GM12878 (cell line): ENCODE results near the gene DMWD. TPM values are rescaled to one million over a fixed set of nuclear protein-coding genes. Genes with fewer than 3 reads are reported as not detected.

Source experiments
- ATAC-seq: fragments of 200-7000 bp; cut with Tn5 transposase; 3 replicates; pipeline ENCODE4 v1.9.1; 2020; ENCODE audit warnings: mild to moderate bottlenecking, moderate library complexity
- BruUV-seq: library from RNA; stranded (reverse); fragments of 400-500 nt; replicated peaks from 2 replicates; lab custom pipeline; 2021; lab: Mats Ljungman, UMichigan
- CTCF ChIA-PET: fragments of 300-600 bp; sonication (Branson Sonifier 250); formaldehyde crosslinking; extraction: SDS; loops from one replicate; lab custom pipeline; 2021; ENCODE audit warnings: inconsistent platforms; lab: Yijun Ruan, JAX
- POLR2A ChIA-PET: fragments of 350-600 bp; formaldehyde crosslinking; extraction: SDS; loops from one replicate; lab custom pipeline; 2021; ENCODE audit warnings: inconsistent platforms; lab: Charles Lee
- RAD21 ChIA-PET: fragments of 300-600 bp; sonication (Branson Sonifier 250); formaldehyde crosslinking; loops from one replicate; lab custom pipeline; 2023; ENCODE audit warnings: antibody characterized with exemption; ENCODE audit not compliant: unreplicated experiment; lab: Charles Lee
- SMC1A ChIA-PET: fragments of 300-600 bp; sonication (Branson Sonifier 250); formaldehyde crosslinking; loops from one replicate; lab custom pipeline; 2023; ENCODE audit not compliant: unreplicated experiment, uncharacterized antibody; lab: Charles Lee
- DNase-seq: peaks from one replicate; pipeline ENCODE4 v3.0.0-alpha.2; 2011; ENCODE audit warnings: low read depth, low spot score
- FAIRE-seq: peaks from 3 replicates; lab custom pipeline; 2011; peaks lifted over from hg19 to GRCh38; lab: Jason Lieb, UNC
- H2AFZ ChIP-seq: 2 replicates; pipeline ENCODE4 v1.6.0; 2011; ENCODE audit warnings: low read depth, low read length, control low read depth; ENCODE audit not compliant: control insufficient read depth
- H3K27ac ChIP-seq: 2 replicates; pipeline ENCODE4 v1.5.1; 2011; ENCODE audit warnings: control low read depth; ENCODE audit not compliant: control insufficient read depth, insufficient read depth
- H3K27me3 ChIP-seq, 2 experiments: replicated peaks in 1 of 2; 2 replicates each; pipeline versions ENCODE4 v1.6.0 to v1.6.1; 2011; ENCODE audit warnings: low read length in 1 of 2; ENCODE audit not compliant: control insufficient read depth in 2 of 2, insufficient read depth in 2 of 2
- H3K36me3 ChIP-seq, 2 experiments: 2 replicates each; pipeline ENCODE4 v1.5.1; 2011; ENCODE audit warnings: low read length in 1 of 2; ENCODE audit not compliant: control insufficient read depth in 2 of 2, insufficient read depth in 2 of 2
- H3K4me1 ChIP-seq: 2 replicates; pipeline ENCODE4 v1.6.1; 2011; ENCODE audit warnings: mild to moderate bottlenecking, low read length, moderate library complexity, mixed read lengths; ENCODE audit not compliant: control insufficient read depth, insufficient read depth
- H3K4me2 ChIP-seq: 2 replicates; pipeline ENCODE4 v1.6.0; 2011; ENCODE audit warnings: control low read depth; ENCODE audit not compliant: control insufficient read depth, insufficient read depth
- H3K4me3 ChIP-seq: fragments of 200-600 bp; sonication (generic); 2 replicates; pipeline ENCODE4 v1.5.1; 2016
- H3K79me2 ChIP-seq: 2 replicates; pipeline ENCODE4 v1.6.0; 2011; ENCODE audit warnings: low read length; ENCODE audit not compliant: control insufficient read depth, insufficient read depth
- H3K9ac ChIP-seq: 2 replicates; pipeline ENCODE4 v1.8.0; 2011; ENCODE audit warnings: low read length, control low read depth, mixed read lengths; ENCODE audit not compliant: control insufficient read depth, insufficient read depth
- H3K9me3 ChIP-seq: replicated peaks from 3 replicates; pipeline ENCODE4 v1.5.1; 2011; ENCODE audit warnings: mild to moderate bottlenecking, low read length; ENCODE audit not compliant: control insufficient read depth, insufficient read depth
- H4K20me1 ChIP-seq: 2 replicates; pipeline ENCODE4 v1.6.0; 2011; ENCODE audit not compliant: control insufficient read depth, insufficient read depth
- FOS ChIP-seq: IDR thresholded peaks from 3 replicates; pipeline ENCODE4 v1.6.1; 2011; ENCODE audit warnings: borderline replicate concordance; ENCODE audit not compliant: insufficient read length; ENCODE audit errors: extremely low read depth
- IRF5 ChIP-seq: fragments of 450-650 bp; IDR thresholded peaks from 2 replicates; pipeline ENCODE4 v1.6.1; 2017; ENCODE audit warnings: borderline replicate concordance
- MXI1 ChIP-seq: fragments of 150-350 bp; IDR thresholded peaks from 2 replicates; pipeline ENCODE4 v1.6.1; 2011; ENCODE audit warnings: low read depth, mild to moderate bottlenecking, inconsistent platforms, low read length, improper control_type of control experiment
- POLR2A ChIP-seq: IDR thresholded peaks from 2 replicates; pipeline ENCODE4 v1.6.1; 2011; ENCODE audit warnings: low read depth, mild to moderate bottlenecking, low read length
- WGBS: methylation state at CpG from one replicate; pipeline ENCODE4 v1.1.6; 2016; ENCODE audit warnings: low lambda C conversion rate; ENCODE audit not compliant: insufficient replicate concordance, insufficient coverage; ENCODE audit errors: missing lambda C conversion rate; 5-methylcytosine and 5-hydroxymethylcytosine counted together
- in situ Hi-C: fragments of 300-500 bp; cut with MboI; formaldehyde crosslinking; loops from 9 replicates; pipeline ENCODE4 v1.14.3; 2018; ENCODE audit warnings: mixed read lengths
- intact Hi-C: fragments of 100-400 bp; cut with micrococcal nuclease; formaldehyde crosslinking; loops from one replicate; pipeline ENCODE4 v1.14.2; 2022; ENCODE audit not compliant: unreplicated experiment
- polyA plus RNA-seq, 11 experiments: library from polyadenylated mRNA; depleted of rRNA in 4 of 11; unstranded in 6 of 11; stranded (reverse) in 5 of 11; fragments of >200 nt; fragmentation: Nextera tagmentation in 4 of 11; fragmentation: Illumina TruSeq in 1 of 11; extraction: Ambion mirVana in 4 of 11; extraction: Trizol in 1 of 11; gene quantifications; 1 replicate in 1 of 11; 2 replicates in 10 of 11; pipeline versions ENCODE4 v1.2.1 to v1.2.3, GENCODE V29; 2011 to 2016; ENCODE audit warnings: inconsistent platforms in 2 of 11, missing spikeins in 2 of 11, low read depth in 1 of 11
- total RNA-seq, 4 experiments: library from RNA; depleted of rRNA in 3 of 4; stranded (reverse); fragments of >200 nt in 3 of 4; fragmentation: Illumina TruSeq in 1 of 4; extraction: Trizol in 1 of 4; gene quantifications; 2 replicates each; pipeline versions ENCODE4 v1.2.1 to v1.2.3, GENCODE V29; 2013 to 2021
- TF ChIP-seq, protein P1 (sequence below): IDR thresholded peaks from 2 replicates; pipeline ENCODE4 v1.6.1; 2012; ENCODE audit warnings: low read depth, low read length, improper control_type of control experiment
- TF ChIP-seq, protein P2 (sequence below): IDR thresholded peaks from 2 replicates; pipeline ENCODE4 v1.6.1; 2011; ENCODE audit warnings: borderline replicate concordance, low read depth, mild to moderate bottlenecking, moderate library complexity, low read length; ENCODE audit not compliant: insufficient read depth, poor library complexity, severe bottlenecking
- TF ChIP-seq, protein P3 (sequence below): fragments of 450-650 bp; IDR thresholded peaks from 2 replicates; pipeline ENCODE4 v1.6.1; 2017; ENCODE audit warnings: mild to moderate bottlenecking

DMWD gene
- total and polyA plus RNA-seq, 10 of the 15 experiments (the other 5 are each of a cell fraction or from before 2014, with no cell fraction given), result 3.5 to 56.0 (median 11.6) TPM

DNA sequence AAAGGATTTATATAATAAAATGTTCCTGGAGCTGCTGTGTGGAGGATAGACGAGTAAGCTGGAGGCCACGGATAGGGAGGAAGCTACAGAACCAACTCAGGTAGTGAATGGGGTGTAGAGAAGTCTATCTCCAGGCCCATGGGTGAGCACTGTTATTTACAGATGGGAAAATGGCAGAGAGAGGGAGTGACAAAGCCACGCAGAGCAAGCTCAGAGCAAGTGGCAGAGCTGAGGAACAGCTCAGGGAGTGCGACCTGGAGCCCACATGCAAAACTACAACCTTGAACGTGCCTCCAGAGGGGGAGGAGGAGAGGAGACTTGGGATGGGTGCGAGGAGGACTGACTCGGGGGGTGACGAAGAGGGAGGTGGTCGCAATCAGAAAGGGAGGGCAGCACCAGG, 35.9 kb upstream of the DMWD start (continued):
- TF ChIP-seq, protein P1, sequence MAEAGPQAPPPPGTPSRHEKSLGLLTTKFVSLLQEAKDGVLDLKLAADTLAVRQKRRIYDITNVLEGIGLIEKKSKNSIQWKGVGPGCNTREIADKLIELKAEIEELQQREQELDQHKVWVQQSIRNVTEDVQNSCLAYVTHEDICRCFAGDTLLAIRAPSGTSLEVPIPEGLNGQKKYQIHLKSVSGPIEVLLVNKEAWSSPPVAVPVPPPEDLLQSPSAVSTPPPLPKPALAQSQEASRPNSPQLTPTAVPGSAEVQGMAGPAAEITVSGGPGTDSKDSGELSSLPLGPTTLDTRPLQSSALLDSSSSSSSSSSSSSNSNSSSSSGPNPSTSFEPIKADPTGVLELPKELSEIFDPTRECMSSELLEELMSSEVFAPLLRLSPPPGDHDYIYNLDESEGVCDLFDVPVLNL, result no peak

DNA sequence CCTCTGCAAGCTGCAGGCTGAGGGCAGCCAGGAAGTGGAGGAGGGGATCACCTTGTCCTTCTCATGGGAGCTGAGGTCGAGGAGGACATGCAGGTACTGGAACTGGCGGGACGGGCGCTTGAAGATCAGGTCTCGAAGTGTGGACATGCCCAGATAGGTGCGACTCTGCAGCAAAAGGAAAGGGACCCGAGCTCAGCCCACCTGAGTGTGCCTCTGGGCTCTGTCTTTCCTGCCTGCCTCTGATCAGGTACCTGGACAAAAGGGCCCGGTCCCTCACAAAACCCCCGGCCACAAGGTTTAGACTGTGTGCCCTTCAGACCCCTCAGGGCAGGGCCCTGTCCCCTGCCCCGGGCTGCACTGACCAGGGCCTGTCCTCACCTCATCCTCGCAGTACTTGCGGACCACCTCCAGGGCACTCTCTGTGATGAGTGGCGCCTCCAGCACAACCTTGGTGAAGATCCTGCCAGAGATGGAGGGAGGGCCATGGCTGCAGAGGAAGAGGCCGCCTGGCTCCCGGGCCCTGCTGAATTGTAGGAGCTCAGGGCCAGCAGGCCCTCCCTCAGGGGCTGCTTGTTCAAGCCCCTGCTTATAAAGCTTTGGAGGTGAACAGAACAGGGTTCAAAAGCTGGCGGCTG, 34.9 kb upstream of the DMWD start:
- in situ Hi-C loops, result no loop called here
- Histone ChIP-seq H3K4me2 (no peak overlapping the region), H3K27me3 (no peaks in the 10 kb centered on the region), H2AFZ (no peak overlapping the region), H3K9ac (no peak overlapping the region), H3K4me3 (no peak overlapping the region), H3K4me1 (no peaks in the 10 kb centered on the region; the same call in 1 of the 2 replicates), H3K36me3 (peaks cover 29 to 55% of the 10 kb centered on the region in 2 experiments), H3K79me2 (no peaks in the 10 kb centered on the region), H3K9me3 (no peaks in the 10 kb centered on the region), H4K20me1 (no peaks in the 10 kb centered on the region), H3K27ac (no peak overlapping the region)
- no peak for FAIRE-seq
- no peak for ATAC-seq
- SMC1A ChIA-PET, result no interaction called here
- POLR2A ChIA-PET, result interaction anchor here (0.6 kb wide), 1 partner anchor 542 kb away, joined by 4 read pairs; no protein-coding TSS in a partner anchor
- RAD21 ChIA-PET, result no interaction called here
- no TSS peak for BruUV-seq
- no peak for DNase-seq
- intact Hi-C loops, result no loop called here
- WGBS, result 90% methylated on average over 14 of the region's 16 CpGs
- CTCF ChIA-PET, result interaction anchor here (0.6 to 1.1 kb wide), 2 partner anchors 8 to 11 kb away, joined by 3 read pairs; no protein-coding TSS in a partner anchor
- TF ChIP-seq IRF5 (no peak), POLR2A (no peak; the same call in 1 of the 2 replicates), MXI1 (no peak), FOS (no peak)
- TF ChIP-seq, protein P2, sequence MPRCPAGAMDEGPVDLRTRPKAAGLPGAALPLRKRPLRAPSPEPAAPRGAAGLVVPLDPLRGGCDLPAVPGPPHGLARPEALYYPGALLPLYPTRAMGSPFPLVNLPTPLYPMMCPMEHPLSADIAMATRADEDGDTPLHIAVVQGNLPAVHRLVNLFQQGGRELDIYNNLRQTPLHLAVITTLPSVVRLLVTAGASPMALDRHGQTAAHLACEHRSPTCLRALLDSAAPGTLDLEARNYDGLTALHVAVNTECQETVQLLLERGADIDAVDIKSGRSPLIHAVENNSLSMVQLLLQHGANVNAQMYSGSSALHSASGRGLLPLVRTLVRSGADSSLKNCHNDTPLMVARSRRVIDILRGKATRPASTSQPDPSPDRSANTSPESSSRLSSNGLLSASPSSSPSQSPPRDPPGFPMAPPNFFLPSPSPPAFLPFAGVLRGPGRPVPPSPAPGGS, result no peak
- TF ChIP-seq, protein P3, sequence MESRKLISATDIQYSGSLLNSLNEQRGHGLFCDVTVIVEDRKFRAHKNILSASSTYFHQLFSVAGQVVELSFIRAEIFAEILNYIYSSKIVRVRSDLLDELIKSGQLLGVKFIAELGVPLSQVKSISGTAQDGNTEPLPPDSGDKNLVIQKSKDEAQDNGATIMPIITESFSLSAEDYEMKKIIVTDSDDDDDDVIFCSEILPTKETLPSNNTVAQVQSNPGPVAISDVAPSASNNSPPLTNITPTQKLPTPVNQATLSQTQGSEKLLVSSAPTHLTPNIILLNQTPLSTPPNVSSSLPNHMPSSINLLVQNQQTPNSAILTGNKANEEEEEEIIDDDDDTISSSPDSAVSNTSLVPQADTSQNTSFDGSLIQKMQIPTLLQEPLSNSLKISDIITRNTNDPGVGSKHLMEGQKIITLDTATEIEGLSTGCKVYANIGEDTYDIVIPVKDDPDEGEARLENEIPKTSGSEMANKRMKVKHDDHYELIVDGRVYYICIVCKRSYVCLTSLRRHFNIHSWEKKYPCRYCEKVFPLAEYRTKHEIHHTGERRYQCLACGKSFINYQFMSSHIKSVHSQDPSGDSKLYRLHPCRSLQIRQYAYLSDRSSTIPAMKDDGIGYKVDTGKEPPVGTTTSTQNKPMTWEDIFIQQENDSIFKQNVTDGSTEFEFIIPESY, result no peak
